GM12892 (cell line): ENCODE results near the gene DNAJC5.

Experiments
- POLR2A ChIP-seq: IDR thresholded peaks from 2 replicates; pipeline ENCODE4 v1.6.1; 2011; ENCODE audit warnings: low read depth, low read length, control low read depth
- POLR2AphosphoS5 ChIP-seq: IDR thresholded peaks from 2 replicates; pipeline ENCODE4 v1.6.1; 2011; ENCODE audit warnings: low read depth, low read length, control low read depth

- TF ChIP-seq POLR2A (no peak), POLR2AphosphoS5 (no peak)
Measured at GRCh38 chr20:63884506-63885263, 10.2 kb upstream of the DNAJC5 start.
